ENCODE results near the gene ZNF621. TPM values are rescaled to one million over a fixed set of nuclear protein-coding genes. Genes with fewer than 3 reads are reported as not detected.

ZNF621 gene
- total and polyA plus RNA-seq, 9 of the 15 experiments (the other 6 are each of a cell fraction or from before 2014, with no cell fraction given): 4.7 to 28.9 (median 20.6) TPM

DNA sequence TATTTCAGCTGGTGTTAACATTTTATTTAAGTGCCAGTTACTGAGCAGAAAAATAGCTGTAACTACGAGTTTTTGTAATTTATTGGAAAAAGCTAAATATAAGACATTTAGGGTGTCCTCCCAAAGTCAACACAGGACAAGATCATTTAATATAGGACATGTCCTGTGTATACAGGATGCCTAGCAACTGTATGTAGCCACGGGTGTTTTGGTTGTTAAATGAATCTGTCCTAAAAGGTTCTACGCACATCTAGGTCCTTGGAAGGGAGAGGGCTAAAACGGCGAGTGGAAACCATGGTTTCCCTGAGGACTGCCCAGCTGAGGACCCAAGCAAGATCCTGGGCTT lies 565 bp upstream of the ZNF621 start (continued):
- no peak for TF ChIP-seq PRPF4 (IDR thresholded peaks at IDR 0.05; ENCODE audit: insufficient read depth, low read depth, low read length, poor library complexity, severe bottlenecking)

DNA sequence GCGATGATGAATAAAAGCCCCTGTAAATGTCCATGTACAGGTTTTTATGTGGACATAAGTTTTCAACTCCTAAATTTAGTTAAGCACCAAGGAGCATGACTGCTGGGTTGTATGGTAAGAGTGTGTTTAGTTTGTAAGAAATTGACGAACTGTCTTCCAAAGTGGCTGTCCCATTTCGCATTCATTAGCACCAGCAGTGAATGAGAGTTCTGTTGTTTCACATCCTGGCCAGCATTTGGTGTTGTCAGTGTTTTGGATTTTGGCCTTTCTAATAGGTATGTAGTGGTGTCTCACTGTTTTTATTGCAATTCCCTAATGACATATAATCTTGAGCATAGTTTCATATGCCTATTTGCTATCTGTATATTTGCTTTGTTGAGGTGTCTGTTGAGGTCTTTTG lies 3.7 kb downstream of the ZNF621 start:
- no peak for DNase-seq (ENCODE audit: extremely low read depth in 1 of 4, low spot score in 3 of 4)
- Histone ChIP-seq H3K9me1 (ENCODE audit: control insufficient read depth, insufficient read depth, low read length) (no peaks in the 10 kb centered on the region), H3K4me1 (replicated peaks in 1 of 2; ENCODE audit: control insufficient read depth in 2 of 2, insufficient read depth in 2 of 2, low read length in 2 of 2) (peaks cover 9 to 12% of the 10 kb centered on the region in 2 experiments; a peak in 4 of 5 replicates), H3K9ac (ENCODE audit: insufficient read depth in 1 of 2, low read depth in 2 of 2, low read length in 2 of 2) (no peak overlapping the region), H3K9me3 (replicated peaks; ENCODE audit: control insufficient read depth, insufficient read depth, low read depth, low read length) (0 out of 2 replicates have a peak, but pooled peaks cover 6% of the 10 kb centered on the region), H3K79me2 (ENCODE audit: control insufficient read depth, insufficient read depth, low read length) (peaks cover 25% of the 10 kb centered on the region), H3K27ac (ENCODE audit: extremely low read depth, low read depth, low read length) (no peak overlapping the region), H3K36me3 (ENCODE audit: control insufficient read depth, insufficient read depth, low read length) (peaks cover 68% of the 10 kb centered on the region), H2AFZ (ENCODE audit: low read depth, low read length) (no peak overlapping the region), H3K27me3 (ENCODE audit: control insufficient read depth in 2 of 2, insufficient read depth in 2 of 2, low read length in 2 of 2) (no peaks in the 10 kb centered on the region), H4K20me1 (replicated peaks; ENCODE audit: control insufficient read depth, insufficient read depth, low read length) (no peaks in the 10 kb centered on the region), H3K4me3 (no peak overlapping the region), H3K4me2 (ENCODE audit: insufficient read depth, low read length) (no peak overlapping the region)
- in situ Hi-C loops (cut with MboI) (no loop called here), intact Hi-C loops (cut with micrococcal nuclease) (no loop called here)
- 90% methylated on average over 3 of the region's 3 CpGs for WGBS (ENCODE audit: insufficient coverage, low coverage, missing lambda C conversion rate)
- ChIA-PET CTCF (ENCODE audit: low intra/inter-chr PET ratio) (no interaction called here), POLR2A (no interaction called here)
- no TSS peak for BruUV-seq (replicated peaks)
- no peak for FAIRE-seq
- no peak for ATAC-seq
- no peak for TF ChIP-seq TBL1XR1 (IDR thresholded peaks at IDR 0.05; ENCODE audit: low read length in 2 of 2)
- TF ChIP-seq U2AF2 (optimal IDR thresholded peaks at IDR 0.05; ENCODE audit: low read depth, low read length): no peak
- no peak for TF ChIP-seq NONO (IDR thresholded peaks at IDR 0.05; ENCODE audit: low read depth in 2 of 2, low read length in 1 of 2)
- TF ChIP-seq, protein P1, sequence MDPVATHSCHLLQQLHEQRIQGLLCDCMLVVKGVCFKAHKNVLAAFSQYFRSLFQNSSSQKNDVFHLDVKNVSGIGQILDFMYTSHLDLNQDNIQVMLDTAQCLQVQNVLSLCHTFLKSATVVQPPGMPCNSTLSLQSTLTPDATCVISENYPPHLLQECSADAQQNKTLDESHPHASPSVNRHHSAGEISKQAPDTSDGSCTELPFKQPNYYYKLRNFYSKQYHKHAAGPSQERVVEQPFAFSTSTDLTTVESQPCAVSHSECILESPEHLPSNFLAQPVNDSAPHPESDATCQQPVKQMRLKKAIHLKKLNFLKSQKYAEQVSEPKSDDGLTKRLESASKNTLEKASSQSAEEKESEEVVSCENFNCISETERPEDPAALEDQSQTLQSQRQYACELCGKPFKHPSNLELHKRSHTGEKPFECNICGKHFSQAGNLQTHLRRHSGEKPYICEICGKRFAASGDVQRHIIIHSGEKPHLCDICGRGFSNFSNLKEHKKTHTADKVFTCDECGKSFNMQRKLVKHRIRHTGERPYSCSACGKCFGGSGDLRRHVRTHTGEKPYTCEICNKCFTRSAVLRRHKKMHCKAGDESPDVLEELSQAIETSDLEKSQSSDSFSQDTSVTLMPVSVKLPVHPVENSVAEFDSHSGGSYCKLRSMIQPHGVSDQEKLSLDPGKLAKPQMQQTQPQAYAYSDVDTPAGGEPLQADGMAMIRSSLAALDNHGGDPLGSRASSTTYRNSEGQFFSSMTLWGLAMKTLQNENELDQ (CRISPR knock-in tag; IDR thresholded peaks at IDR 0.05; ENCODE audit: borderline replicate concordance): no peak
- TF ChIP-seq GTF2E2 (tag; IDR thresholded peaks at IDR 0.05): no peak
- TF ChIP-seq, protein P2, sequence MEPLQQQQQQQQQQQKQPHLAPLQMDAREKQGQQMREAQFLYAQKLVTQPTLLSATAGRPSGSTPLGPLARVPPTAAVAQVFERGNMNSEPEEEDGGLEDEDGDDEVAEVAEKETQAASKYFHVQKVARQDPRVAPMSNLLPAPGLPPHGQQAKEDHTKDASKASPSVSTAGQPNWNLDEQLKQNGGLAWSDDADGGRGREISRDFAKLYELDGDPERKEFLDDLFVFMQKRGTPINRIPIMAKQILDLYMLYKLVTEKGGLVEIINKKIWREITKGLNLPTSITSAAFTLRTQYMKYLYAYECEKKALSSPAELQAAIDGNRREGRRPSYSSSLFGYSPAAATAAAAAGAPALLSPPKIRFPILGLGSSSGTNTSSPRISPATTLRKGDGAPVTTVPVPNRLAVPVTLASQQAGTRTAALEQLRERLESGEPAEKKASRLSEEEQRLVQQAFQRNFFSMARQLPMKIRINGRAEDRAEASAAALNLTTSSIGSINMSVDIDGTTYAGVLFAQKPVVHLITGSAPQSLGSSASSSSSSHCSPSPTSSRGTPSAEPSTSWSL (CRISPR knock-in tag; IDR thresholded peaks at IDR 0.05; ENCODE audit: borderline replicate concordance): no peak
- TF ChIP-seq ZBTB8A (IDR thresholded peaks at IDR 0.05; ENCODE audit: partially characterized antibody): no peak
- no peak for TF ChIP-seq NR2C2 (CRISPR knock-in tag; IDR thresholded peaks at IDR 0.05)
- TF ChIP-seq NR2C2 (tag; IDR thresholded peaks at IDR 0.05): no peak
- TF ChIP-seq FOXP1 (CRISPR knock-in tag; IDR thresholded peaks at IDR 0.05): no peak
- TF ChIP-seq HNRNPUL1 (IDR thresholded peaks at IDR 0.05; ENCODE audit: low read length): no peak
- TF ChIP-seq, protein P3, sequence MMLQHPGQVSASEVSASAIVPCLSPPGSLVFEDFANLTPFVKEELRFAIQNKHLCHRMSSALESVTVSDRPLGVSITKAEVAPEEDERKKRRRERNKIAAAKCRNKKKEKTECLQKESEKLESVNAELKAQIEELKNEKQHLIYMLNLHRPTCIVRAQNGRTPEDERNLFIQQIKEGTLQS (IDR thresholded peaks at IDR 0.05): no peak
- TF ChIP-seq, protein P3 (CRISPR knock-in tag; conservative IDR thresholded peaks at IDR 0.05): no peak
- no peak for TF ChIP-seq CC2D1A (IDR thresholded peaks at IDR 0.05)
- TF ChIP-seq POLR2A (conservative IDR thresholded peaks at IDR 0.05): no peak
- TF ChIP-seq ZNF764 (CRISPR knock-in tag; IDR thresholded peaks at IDR 0.05; ENCODE audit: low read depth): no peak
- TF ChIP-seq ZNF561 (CRISPR knock-in tag; conservative IDR thresholded peaks at IDR 0.05): no peak
- TF ChIP-seq TGIF2 (CRISPR knock-in tag; IDR thresholded peaks at IDR 0.05): no peak
